H1 (cell line): ENCODE measurements around the gene MPST. TPM values are rescaled to one million over a fixed set of nuclear protein-coding genes. Genes with fewer than 3 reads are reported as not detected.

Experiments used
- CTCF ChIA-PET: fragments of 300-600 bp; sonication (Branson Sonifier 250); formaldehyde crosslinking; loops from one replicate; lab custom pipeline; 2021; ENCODE audit not compliant: partially characterized antibody; lab: Charles Lee
- POLR2A ChIA-PET: fragments of 300-600 bp; sonication (Branson Sonifier 250); formaldehyde crosslinking; loops from one replicate; lab custom pipeline; 2021; ENCODE audit warnings: inconsistent platforms; ENCODE audit not compliant: partially characterized antibody; lab: Charles Lee
- DNase-seq, 2 experiments: peaks; one replicate each; pipeline versions ENCODE4 v3.0.0 to v3.0.0-alpha.2; 2010 to 2022; ENCODE audit warnings: low spot score in 2 of 2, low read depth in 1 of 2, mixed read lengths in 1 of 2
- FAIRE-seq: peaks from 2 replicates; lab custom pipeline; 2011; peaks lifted over from hg19 to GRCh38; lab: Jason Lieb, UNC
- H2AFZ ChIP-seq: 2 replicates; pipeline ENCODE4 v1.8.1; 2012; ENCODE audit warnings: low read length, inconsistent platforms
- H2AK5ac ChIP-seq: 2 replicates; pipeline ENCODE4 v1.6.1; 2013; ENCODE audit warnings: low read depth, low read length
- H2BK120ac ChIP-seq: replicated peaks from 2 replicates; pipeline ENCODE3; 2013; ENCODE audit warnings: low read depth, low read length, inconsistent platforms
- H2BK12ac ChIP-seq: 2 replicates; pipeline ENCODE4 v1.6.1; 2013; ENCODE audit warnings: low read depth, low read length
- H2BK15ac ChIP-seq: 2 replicates; pipeline ENCODE4 v1.6.1; 2013; ENCODE audit warnings: low read length
- H2BK20ac ChIP-seq: 2 replicates; pipeline ENCODE4 v1.6.1; 2013; ENCODE audit warnings: low read length
- H2BK5ac ChIP-seq: 2 replicates; pipeline ENCODE4 v1.6.1; 2013; ENCODE audit warnings: low read depth, low read length
- H3K14ac ChIP-seq: 2 replicates; pipeline ENCODE4 v1.6.1; 2013; ENCODE audit warnings: inconsistent platforms; ENCODE audit not compliant: insufficient read length
- H3K18ac ChIP-seq: 2 replicates; pipeline ENCODE4 v1.6.1; 2013; ENCODE audit warnings: low read length; ENCODE audit errors: extremely low read depth
- H3K23ac ChIP-seq: 2 replicates; pipeline ENCODE4 v1.6.1; 2013; ENCODE audit warnings: inconsistent platforms; ENCODE audit not compliant: insufficient read length
- H3K23me2 ChIP-seq: 2 replicates; pipeline ENCODE4 v1.6.1; 2013; ENCODE audit warnings: low read depth, low read length
- H3K27ac ChIP-seq: 2 replicates; pipeline ENCODE4 v1.6.1; 2011; ENCODE audit warnings: low read depth, low read length, inconsistent platforms
- H3K27me3 ChIP-seq, 4 experiments: replicated peaks in 1 of 4; 1 replicate in 1 of 4; 2 replicates in 3 of 4; pipeline versions ENCODE4 v1.6.1 to v1.8.1; 2011 to 2013; ENCODE audit warnings: low read length in 3 of 4, mild to moderate bottlenecking in 3 of 4, inconsistent platforms in 2 of 4, mixed read lengths in 2 of 4, moderate library complexity in 1 of 4; ENCODE audit not compliant: control insufficient read depth in 3 of 4, insufficient read depth in 3 of 4; ENCODE audit errors: extremely low read depth in 1 of 4
- H3K36me3 ChIP-seq, 4 experiments: 2 replicates each; pipeline versions ENCODE4 v1.6.1 to v1.8.1; 2011 to 2013; ENCODE audit warnings: mild to moderate bottlenecking in 4 of 4, low read length in 3 of 4, moderate library complexity in 2 of 4, control low read depth in 1 of 4, inconsistent platforms in 1 of 4; ENCODE audit not compliant: insufficient read depth in 4 of 4, control insufficient read depth in 2 of 4
- H3K4ac ChIP-seq: replicated peaks from 2 replicates; pipeline ENCODE3; 2013; ENCODE audit warnings: low read length, low read depth, mixed read lengths, inconsistent platforms; ENCODE audit not compliant: insufficient read length
- H3K4me1 ChIP-seq, 4 experiments: replicated peaks in 1 of 4; 1 replicate in 1 of 4; 2 replicates in 3 of 4; pipeline versions ENCODE4 v1.6.1 to v1.8.1; 2011 to 2013; ENCODE audit warnings: low read length in 3 of 4, inconsistent platforms in 2 of 4, mixed read lengths in 1 of 4; ENCODE audit not compliant: insufficient read depth in 4 of 4, control insufficient read depth in 3 of 4
- H3K4me2 ChIP-seq, 2 experiments: 2 replicates each; pipeline versions ENCODE4 v1.6.1 to v1.8.1; 2011 to 2013; ENCODE audit warnings: low read depth in 2 of 2, low read length in 2 of 2, control low read depth in 1 of 2, inconsistent platforms in 1 of 2, mild to moderate bottlenecking in 1 of 2; ENCODE audit not compliant: insufficient read depth in 1 of 2
- H3K4me3 ChIP-seq, 4 experiments: fragments of 200-600, 300-600 bp in 1 of 4; sonication (generic), shearing (Covaris generic), sonication (Bioruptor Twin) in 1 of 4; 2 replicates each; pipeline versions ENCODE4 v1.5.1 to v1.8.1; 2011 to 2016; ENCODE audit warnings: low read length in 4 of 4, low read depth in 3 of 4, control low read depth in 2 of 4, inconsistent platforms in 2 of 4, mild to moderate bottlenecking in 2 of 4, mixed read lengths in 1 of 4, moderate library complexity in 1 of 4; ENCODE audit not compliant: insufficient read depth in 2 of 4; ENCODE audit errors: extremely low read depth in 1 of 4
- H3K56ac ChIP-seq: replicated peaks from 2 replicates; pipeline ENCODE3; 2013; ENCODE audit warnings: low read depth, mild to moderate bottlenecking, mixed read lengths, low read length, inconsistent platforms; ENCODE audit not compliant: insufficient read length
- H3K79me1 ChIP-seq: 2 replicates; pipeline ENCODE4 v1.6.1; 2013; ENCODE audit warnings: low read depth, low read length, control low read depth
- H3K79me2 ChIP-seq, 2 experiments: 2 replicates each; pipeline versions ENCODE4 v1.6.1 to v1.8.1; 2012 to 2013; ENCODE audit warnings: low read length in 2 of 2, mild to moderate bottlenecking in 2 of 2, inconsistent platforms in 1 of 2; ENCODE audit not compliant: insufficient read depth in 2 of 2, control insufficient read depth in 1 of 2
- H3K9ac ChIP-seq, 4 experiments: replicated peaks in 1 of 4; 1 replicate in 1 of 4; 2 replicates in 3 of 4; pipeline versions ENCODE4 v1.6.1 to v1.8.1; 2011 to 2013; ENCODE audit warnings: low read depth in 3 of 4, low read length in 3 of 4, control low read depth in 2 of 4, mild to moderate bottlenecking in 2 of 4, moderate library complexity in 2 of 4, inconsistent platforms in 1 of 4; ENCODE audit errors: extremely low read depth in 1 of 4
- H3K9me3 ChIP-seq, 2 experiments: 2 replicates each; pipeline versions ENCODE4 v1.6.1 to v1.8.1; 2012 to 2013; ENCODE audit warnings: mild to moderate bottlenecking in 2 of 2, moderate library complexity in 2 of 2, control low read depth in 1 of 2, inconsistent platforms in 1 of 2, low read depth in 1 of 2, low read length in 1 of 2, mixed read lengths in 1 of 2; ENCODE audit not compliant: insufficient read depth in 2 of 2
- H4K20me1 ChIP-seq, 2 experiments: replicated peaks in 1 of 2; 2 replicates each; pipeline versions ENCODE3 to v1.8.1; 2011 to 2013; ENCODE audit warnings: inconsistent platforms in 2 of 2, low read length in 2 of 2, mild to moderate bottlenecking in 1 of 2; ENCODE audit not compliant: insufficient read depth in 2 of 2, control insufficient read depth in 1 of 2
- H4K5ac ChIP-seq: 2 replicates; pipeline ENCODE4 v1.6.1; 2013; ENCODE audit warnings: low read length, low read depth, mixed read lengths, inconsistent platforms; ENCODE audit not compliant: insufficient read length
- H4K8ac ChIP-seq: 2 replicates; pipeline ENCODE4 v1.8.0; 2013; ENCODE audit warnings: mild to moderate bottlenecking, moderate library complexity, low read length, inconsistent platforms; ENCODE audit not compliant: insufficient read depth; ENCODE audit errors: extremely low read depth
- H4K91ac ChIP-seq: replicated peaks from 2 replicates; pipeline ENCODE3; 2013; ENCODE audit warnings: low read length, mixed read lengths, inconsistent platforms; ENCODE audit not compliant: insufficient read length
- ASH2L ChIP-seq: fragments of 200-600, 300-600 bp; sonication (generic); IDR thresholded peaks from one replicate; pipeline ENCODE4 v1.7.1; 2017; ENCODE audit warnings: low read length
- CHD1 ChIP-seq: IDR thresholded peaks from 2 replicates; pipeline ENCODE4 v1.6.1; 2012; ENCODE audit warnings: low read depth, low read length, improper control_type of control experiment
- CTBP2 ChIP-seq: IDR thresholded peaks from 2 replicates; pipeline ENCODE4 v1.7.0; 2011; ENCODE audit warnings: borderline replicate concordance, mild to moderate bottlenecking, moderate library complexity, mixed read lengths, low read length; ENCODE audit not compliant: insufficient read depth, insufficient read length
- EGR1 ChIP-seq: IDR thresholded peaks from 2 replicates; pipeline ENCODE4 v1.6.1; 2011; ENCODE audit warnings: low read depth, low read length, borderline replicate concordance
- GTF2F1 ChIP-seq: IDR thresholded peaks from 2 replicates; pipeline ENCODE4 v1.6.1; 2012; ENCODE audit warnings: low read depth, low read length, improper control_type of control experiment, borderline replicate concordance
- JUN ChIP-seq: IDR thresholded peaks from 2 replicates; pipeline ENCODE4 v1.6.1; 2011; ENCODE audit warnings: low read depth, mild to moderate bottlenecking, improper control_type of control experiment, low read length
- JUND ChIP-seq: IDR thresholded peaks from 2 replicates; pipeline ENCODE4 v1.6.1; 2011; ENCODE audit warnings: mild to moderate bottlenecking, improper control_type of control experiment, low read length
- POLR2A ChIP-seq, 2 experiments: IDR thresholded peaks; 1 replicate in 1 of 2; 2 replicates in 1 of 2; pipeline ENCODE4 v1.6.1; 2011; ENCODE audit warnings: low read depth in 2 of 2, low read length in 2 of 2, mild to moderate bottlenecking in 2 of 2; ENCODE audit errors: control extremely low read depth in 1 of 2
- POU5F1 ChIP-seq: IDR thresholded peaks from 2 replicates; pipeline ENCODE4 v1.6.1; 2011; ENCODE audit warnings: low read depth, mild to moderate bottlenecking, low read length, moderate library complexity
- RNF2 ChIP-seq: fragments of 200-900, 300-1000 bp; sonication (generic); IDR thresholded peaks from 2 replicates; pipeline ENCODE4 v1.7.1; 2016; ENCODE audit warnings: borderline replicate concordance, low read depth, mild to moderate bottlenecking, antibody characterized with exemption, low read length; ENCODE audit not compliant: poor library complexity, severe bottlenecking; ENCODE audit errors: missing control alignments
- SIN3A ChIP-seq, 2 experiments: IDR thresholded peaks in 1 of 2; conservative IDR thresholded peaks in 1 of 2; 2 replicates each; pipeline ENCODE4 v1.6.1; 2011 to 2012; ENCODE audit warnings: low read length in 2 of 2, improper control_type of control experiment in 1 of 2, low read depth in 1 of 2, mild to moderate bottlenecking in 1 of 2
- SP4 ChIP-seq: IDR thresholded peaks from 2 replicates; pipeline ENCODE4 v1.6.1; 2012; ENCODE audit warnings: low read length, inconsistent platforms
- USF2 ChIP-seq: IDR thresholded peaks from 2 replicates; pipeline ENCODE4 v1.6.1; 2011; ENCODE audit warnings: low read length, improper control_type of control experiment
- YY1 ChIP-seq: IDR thresholded peaks from 2 replicates; pipeline ENCODE4 v1.6.1; 2011; ENCODE audit warnings: low read depth, mild to moderate bottlenecking, low read length
- WGBS, 2 experiments: shearing (Covaris generic) in 1 of 2; methylation state at CpG; one replicate each; pipeline versions ENCODE4 v1.1.6 to v1.1.7; 2013 to 2015; ENCODE audit warnings: low lambda C conversion rate in 2 of 2, mixed read lengths in 2 of 2, inconsistent platforms in 1 of 2, low coverage in 1 of 2, missing lambda C conversion rate in 1 of 2; ENCODE audit not compliant: insufficient replicate concordance in 2 of 2, insufficient coverage in 1 of 2, insufficient read length in 1 of 2; ENCODE audit errors: extremely low coverage in 1 of 2, missing lambda C conversion rate in 1 of 2; 5-methylcytosine and 5-hydroxymethylcytosine counted together
- polyA plus RNA-seq, 7 experiments: library from polyadenylated mRNA; depleted of rRNA in 3 of 7; stranded (reverse) in 5 of 7; unstranded in 2 of 7; fragments of >200 nt in 5 of 7; fragments of 200-250 nt in 2 of 7; gene quantifications; 1 replicate in 5 of 7; 2 replicates in 1 of 7; 4 replicates in 1 of 7; pipeline versions ENCODE4 v1.2.1 to v1.2.3, GENCODE V29; 2011 to 2013; ENCODE audit warnings: missing spikeins in 2 of 7, mixed read lengths in 2 of 7
- total RNA-seq: library from RNA; stranded (reverse); fragmentation: NEBNext Ultra II Directional; extraction: Animal tissue kit (Norgen Biotek cat#: 25700); gene quantifications from 2 replicates; pipeline ENCODE4 v1.2.1, GENCODE V29; 2021

MPST gene
- total and polyA plus RNA-seq, 2 of the 8 experiments (the other 6 are each of a cell fraction or from before 2014, with no cell fraction given), result 86.0 to 124 TPM

GRCh38 chr22:37015587-37015878 is 4.0 kb upstream of the MPST start:
- no peak overlapping the region for H3K23ac ChIP-seq
- H3K27ac ChIP-seq, result no peak overlapping the region
- H4K8ac ChIP-seq, result no peak overlapping the region
- H4K20me1 ChIP-seq, result peaks cover 6 to 27% of the 10 kb centered on the region in 2 experiments
- H3K23me2 ChIP-seq, result peaks cover 11% of the 10 kb centered on the region
- H3K9ac ChIP-seq, result no peak overlapping the region
- no peak for FAIRE-seq
- H2AFZ ChIP-seq, result no peak overlapping the region
- CTCF ChIA-PET, result interaction anchor here (0.9 to 1.8 kb wide), 6 partner anchors 14 to 39 kb away, joined by 3 to 5 read pairs (median 4); no protein-coding TSS in a partner anchor
- H2BK120ac ChIP-seq, result no peak overlapping the region
- peaks cover 0 to 14% of the 10 kb centered on the region in 2 experiments; a peak in 2 of 4 replicates for H3K79me2 ChIP-seq
- H3K9me3 ChIP-seq, result no peaks in the 10 kb centered on the region
- H4K91ac ChIP-seq, result no peak overlapping the region
- WGBS, 2 experiments, result 87% methylated on average over 4 of the region's 4 CpGs; no CpG with 5 or more reads in 1 of the 2 experiments
- POLR2A ChIA-PET, result interaction anchor here (0.8 to 1.3 kb wide), 4 partner anchors 9 to 44 kb away, joined by 3 to 5 read pairs (median 4); no protein-coding TSS in a partner anchor
- no peak overlapping the region for H2BK12ac ChIP-seq
- H2BK20ac ChIP-seq, result no peak overlapping the region
- H2AK5ac ChIP-seq, result no peak overlapping the region
- H2BK15ac ChIP-seq, result no peak overlapping the region
- no peak overlapping the region for H4K5ac ChIP-seq
- H3K36me3 ChIP-seq, result peaks cover 0 to 13% (median 1%) of the 10 kb centered on the region in 4 experiments; a peak in 2 of 8 replicates
- no peak overlapping the region for H3K4ac ChIP-seq
- H2BK5ac ChIP-seq, result no peak overlapping the region
- no peak overlapping the region for H3K4me2 ChIP-seq
- no peaks in the 10 kb centered on the region for H3K27me3 ChIP-seq
- no peak overlapping the region for H3K56ac ChIP-seq
- no peak overlapping the region for H3K18ac ChIP-seq
- no peak overlapping the region for H3K14ac ChIP-seq
- DNase-seq, result no peak
- no peaks in the 10 kb centered on the region; the same call in 1 of the 2 replicates for H3K79me1 ChIP-seq
- H3K4me1 ChIP-seq, result peaks cover 0 to 18% (median 7%) of the 10 kb centered on the region in 4 experiments; a peak in 6 of 7 replicates
- no peak overlapping the region for H3K4me3 ChIP-seq
- no peak for TF ChIP-seq JUND
- no peak for TF ChIP-seq EGR1
- TF ChIP-seq USF2, result no peak
- no peak for TF ChIP-seq SP4
- TF ChIP-seq POLR2A (IDR thresholded peaks at IDR 0.05; ENCODE audit: control extremely low read depth in 1 of 2, low read depth in 2 of 2, low read length in 2 of 2), result no peak
- TF ChIP-seq SIN3A (conservative IDR thresholded peaks at IDR 0.05 in 1 of 2, IDR thresholded peaks at IDR 0.05 in 1 of 2; ENCODE audit: low read depth in 1 of 2, low read length in 2 of 2), result no peak
- no peak for TF ChIP-seq CHD1
- TF ChIP-seq ASH2L, result no peak
- no peak for TF ChIP-seq CTBP2
- no peak for TF ChIP-seq JUN
- no peak for TF ChIP-seq GTF2F1
- TF ChIP-seq YY1, result no peak
- no peak for TF ChIP-seq POU5F1
- TF ChIP-seq RNF2, result no peak
